GM21576 (cell line): Measurements from ENCODE around the gene IRGQ.
"Not testable (repeated sequence)": the region's sequence is repeated elsewhere in the genome, so short reads cannot be mapped to it uniquely, and the experiment has no call there.

ENCODE experiments used
- ATAC-seq: cut with Tn5 transposase; IDR thresholded peaks from one replicate; pipeline ENCODE4 v1.9.1; 2021; ENCODE audit warnings: mild to moderate bottlenecking, moderate library complexity; ENCODE audit not compliant: unreplicated experiment

IRGQ gene

GRCh38 chr19:43625918-43626579, 30.1 kb upstream of the IRGQ start:
- no peak for ATAC-seq

- ATAC-seq = no peak
Observed at GRCh38 chr19:43624933-43625332, 29.0 kb upstream of the IRGQ start.

GRCh38 chr19:43623889-43624670, 28.1 kb upstream of the IRGQ start:
- no peak for ATAC-seq

GRCh38 chr19:43622956-43623355, 27.0 kb upstream of the IRGQ start:
- ATAC-seq = no peak

- ATAC-seq = no peak
Observed at GRCh38 chr19:43622070-43622469, 26.1 kb upstream of the IRGQ start.

- no peak for ATAC-seq
Observed at GRCh38 chr19:43620061-43621001, 24.4 kb upstream of the IRGQ start.

GRCh38 chr19:43619262-43620060, 23.5 kb upstream of the IRGQ start, which contains the start of gene ZNF428:
TSS of gene ZNF428 (minus strand) at chr19:43619629. CDS start at chr19:43614304, 5,325 bp downstream.
- peak; percentile 64 for ATAC-seq

- no peak for ATAC-seq
Observed at GRCh38 chr19:43618921-43619261, 23.0 kb upstream of the IRGQ start.

GRCh38 chr19:43616954-43617353, 21.0 kb upstream of the IRGQ start:
- ATAC-seq = no peak

- ATAC-seq = no peak
Observed at GRCh38 chr19:43616306-43616705, 20.4 kb upstream of the IRGQ start.

- ATAC-seq = no peak
Observed at GRCh38 chr19:43612374-43612773, 16.4 kb upstream of the IRGQ start.

GRCh38 chr19:43611788-43612187, 15.9 kb upstream of the IRGQ start, which contains the start of gene SRRM5:
TSS of gene SRRM5 (plus strand) at chr19:43612088. CDS start at chr19:43612122, 34 bp downstream.
- no peak for ATAC-seq

GRCh38 chr19:43610493-43610892, 14.6 kb upstream of the IRGQ start:
- ATAC-seq = no peak

- ATAC-seq = no peak
Observed at GRCh38 chr19:43609872-43610271, 13.9 kb upstream of the IRGQ start.

GRCh38 chr19:43607238-43608205, 11.6 kb upstream of the IRGQ start:
- no peak for ATAC-seq

- ATAC-seq = no peak
Observed at GRCh38 chr19:43606569-43607229, 10.8 kb upstream of the IRGQ start.

- no peak for ATAC-seq
Observed at GRCh38 chr19:43605875-43606568, 10.1 kb upstream of the IRGQ start.

- not testable (repeated sequence) for ATAC-seq
Observed at GRCh38 chr19:43600326-43600725, 4.4 kb upstream of the IRGQ start.
